NCI-H2196 treated with DMSO at 0.1 percent for 48 hours (cell line): ENCODE results near the gene PLPP7.
A peak's percentile ranks its signal among the peaks of the same experiment; 100 is the strongest.
"Not testable (repeated sequence)": the region's sequence is repeated elsewhere in the genome, so short reads cannot be mapped to it uniquely, and the experiment has no call there.

Source experiments
- DNase-seq: peaks from one replicate; lab custom pipeline; 2025; ENCODE audit not compliant: unreplicated experiment; lab: John Stamatoyannopoulos, UW

Gene PLPP7

GRCh38 chr9:131330814-131331600, 41.5 kb downstream of the PLPP7 start:
- DNase-seq: no peak

DNA sequence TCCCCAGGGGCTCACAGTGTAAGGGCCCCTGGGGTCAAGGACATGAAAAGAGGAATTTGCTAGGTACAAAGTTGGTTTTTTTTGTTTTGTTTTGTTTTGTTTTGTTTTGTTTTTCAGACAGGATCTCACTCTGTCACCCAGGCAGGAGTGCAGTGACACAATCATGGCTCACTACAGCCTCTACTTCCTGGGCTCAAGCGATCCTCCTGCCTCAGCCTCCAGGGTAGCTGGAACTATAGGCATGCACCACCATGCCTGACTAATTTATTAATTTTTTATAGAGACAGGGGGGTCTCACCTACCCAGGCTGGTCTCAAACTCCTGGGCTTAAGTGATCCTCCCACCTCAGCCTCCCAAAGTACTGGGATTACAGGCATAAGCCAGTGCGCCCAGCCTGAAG, 42.5 kb downstream of the PLPP7 start:
- DNase-seq: not testable (repeated sequence)

GRCh38 chr9:131333771-131334628, 44.5 kb downstream of the PLPP7 start:
- DNase-seq: no peak

DNA sequence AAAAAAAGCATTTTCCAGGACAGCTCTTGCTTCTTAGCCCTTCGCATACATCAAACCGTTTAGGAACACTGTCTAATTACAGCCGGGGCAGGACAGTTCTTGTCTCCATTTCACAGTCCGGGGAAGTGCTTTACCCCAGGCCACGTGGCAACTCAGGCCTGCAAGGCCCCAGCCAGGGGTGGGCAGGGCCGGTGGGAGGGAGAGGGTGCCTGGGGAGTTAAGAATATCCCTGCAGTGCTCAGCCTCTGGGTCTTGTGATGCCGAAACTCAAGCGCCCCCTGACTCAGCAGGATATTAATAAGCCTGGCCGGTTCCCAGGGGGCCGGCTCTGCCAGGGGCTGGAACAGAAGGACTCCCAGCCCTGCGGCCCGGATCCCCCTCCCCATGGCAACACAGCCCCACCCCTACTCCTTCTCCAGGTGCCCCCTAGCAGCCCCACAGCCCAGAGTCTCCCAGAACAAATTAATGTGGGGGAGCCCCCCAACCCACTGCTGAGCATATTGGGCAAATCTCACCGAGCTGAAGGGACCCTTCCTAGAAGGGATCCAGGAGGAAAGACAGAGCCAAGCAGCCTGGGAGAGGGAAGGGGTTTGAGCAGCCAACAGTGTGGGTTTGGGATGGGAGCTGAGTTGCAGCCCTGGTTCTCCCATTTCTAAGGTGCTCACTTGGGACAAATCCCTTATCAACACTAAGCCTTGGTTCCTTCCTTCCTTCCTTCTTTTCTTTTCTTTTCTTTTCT, 45.3 kb downstream of the PLPP7 start:
- DNase-seq: no peak

DNA sequence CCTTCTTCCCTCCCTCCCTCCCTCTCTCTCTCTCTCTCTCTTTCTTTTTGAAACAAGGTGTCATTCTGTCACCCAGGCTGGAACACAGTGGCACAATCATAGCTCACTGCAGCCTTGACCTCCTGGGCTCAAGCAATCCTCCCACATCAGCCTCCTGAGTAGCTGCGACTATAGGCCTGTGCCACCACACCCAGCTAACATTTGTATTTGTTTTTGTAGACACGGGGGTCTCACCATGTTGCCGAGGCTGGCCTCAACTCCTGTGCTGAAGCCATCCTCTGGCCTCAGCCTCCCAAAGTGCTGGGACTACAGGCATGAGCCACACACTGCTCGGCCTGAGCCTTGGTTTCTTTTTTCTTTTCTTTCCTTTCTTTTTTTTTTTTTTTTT, 45.8 kb downstream of the PLPP7 start:
- DNase-seq: no peak

DNA sequence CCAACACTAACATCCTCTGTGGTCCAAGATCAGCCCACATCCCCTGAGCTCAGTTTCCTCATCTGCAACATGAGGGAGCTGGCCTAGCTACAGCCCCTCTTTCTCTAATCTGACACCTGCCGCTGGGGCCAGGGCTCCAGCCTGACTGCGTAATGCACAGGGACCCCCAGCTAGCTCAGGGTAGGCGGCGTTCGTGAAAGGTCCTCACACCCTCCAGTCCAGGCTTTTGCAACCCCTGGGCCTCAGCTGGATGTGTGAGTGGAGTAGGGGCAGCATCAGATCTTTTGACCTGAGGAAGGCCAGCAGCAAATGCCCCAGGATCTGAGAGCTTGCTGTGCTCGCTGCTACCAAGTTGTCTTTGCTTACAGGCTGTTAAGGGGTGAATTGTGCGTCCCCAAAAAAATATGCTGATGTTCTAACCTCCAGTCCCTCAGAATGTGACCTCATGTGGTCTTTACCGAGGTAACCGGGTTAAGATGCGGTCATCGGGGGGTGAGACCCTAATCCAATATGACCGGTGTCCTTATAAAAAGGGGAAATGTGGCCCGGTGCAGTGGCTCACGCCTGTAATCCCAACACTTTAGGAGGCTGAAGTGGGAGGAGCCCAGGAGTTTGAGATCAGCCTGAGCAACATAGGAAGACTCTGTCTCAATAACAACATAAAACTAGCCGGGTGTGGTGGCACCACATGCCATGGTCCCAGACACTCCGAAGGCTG, 47.8 kb downstream of the PLPP7 start:
- no peak for DNase-seq

GRCh38 chr9:131339212-131339611, 49.7 kb downstream of the PLPP7 start:
- DNase-seq: not testable (repeated sequence)

DNA sequence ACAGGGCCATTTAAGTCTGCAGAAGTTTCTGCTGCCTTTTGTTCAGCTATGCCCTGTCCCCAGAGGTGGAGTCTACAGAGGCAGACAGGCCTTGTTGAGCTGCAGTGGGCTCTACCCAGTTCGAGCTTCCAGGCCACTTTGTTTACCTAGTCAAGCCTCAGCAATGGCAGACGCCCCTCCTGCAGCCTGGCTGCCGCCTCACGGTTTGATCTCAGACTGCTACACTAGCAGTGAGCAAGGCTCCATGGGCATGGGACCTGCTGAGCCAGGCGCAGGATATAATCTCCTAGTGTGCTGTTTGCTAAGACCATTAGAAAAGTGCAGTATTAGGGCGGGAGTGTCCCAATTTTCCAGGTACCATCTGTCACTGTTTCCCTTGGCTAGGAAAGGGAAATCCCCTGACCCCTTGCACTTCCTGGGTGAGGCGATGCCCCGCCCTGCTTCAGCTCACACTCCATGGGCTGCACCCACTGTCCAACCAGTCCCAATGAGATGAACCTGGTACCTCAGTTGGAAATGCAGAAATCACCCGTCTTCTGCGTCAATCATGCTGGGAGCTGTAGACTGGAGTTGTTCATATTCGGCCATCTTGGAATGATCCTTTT, 55.5 kb downstream of the PLPP7 start:
- not testable (repeated sequence) for DNase-seq

DNA sequence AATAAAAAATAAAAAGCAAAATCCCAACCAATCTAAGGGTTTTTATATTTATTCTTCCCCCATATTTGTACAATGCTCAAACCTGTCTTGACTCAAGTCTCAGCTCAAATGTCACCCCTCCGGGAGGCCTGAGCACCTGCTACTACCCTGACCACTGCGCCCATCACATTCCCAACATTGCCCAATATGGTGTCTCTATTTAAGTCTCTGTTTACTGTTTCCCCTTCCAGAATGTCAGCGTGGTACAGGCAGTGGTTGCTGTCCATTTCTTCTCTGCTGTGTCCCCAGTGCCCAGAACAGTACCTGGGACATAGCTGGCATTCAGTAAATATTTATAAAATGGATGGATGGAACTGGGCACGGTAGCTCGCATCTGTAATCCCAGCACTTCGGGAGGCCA, 57.0 kb downstream of the PLPP7 start:
- DNase-seq: no peak

DNA sequence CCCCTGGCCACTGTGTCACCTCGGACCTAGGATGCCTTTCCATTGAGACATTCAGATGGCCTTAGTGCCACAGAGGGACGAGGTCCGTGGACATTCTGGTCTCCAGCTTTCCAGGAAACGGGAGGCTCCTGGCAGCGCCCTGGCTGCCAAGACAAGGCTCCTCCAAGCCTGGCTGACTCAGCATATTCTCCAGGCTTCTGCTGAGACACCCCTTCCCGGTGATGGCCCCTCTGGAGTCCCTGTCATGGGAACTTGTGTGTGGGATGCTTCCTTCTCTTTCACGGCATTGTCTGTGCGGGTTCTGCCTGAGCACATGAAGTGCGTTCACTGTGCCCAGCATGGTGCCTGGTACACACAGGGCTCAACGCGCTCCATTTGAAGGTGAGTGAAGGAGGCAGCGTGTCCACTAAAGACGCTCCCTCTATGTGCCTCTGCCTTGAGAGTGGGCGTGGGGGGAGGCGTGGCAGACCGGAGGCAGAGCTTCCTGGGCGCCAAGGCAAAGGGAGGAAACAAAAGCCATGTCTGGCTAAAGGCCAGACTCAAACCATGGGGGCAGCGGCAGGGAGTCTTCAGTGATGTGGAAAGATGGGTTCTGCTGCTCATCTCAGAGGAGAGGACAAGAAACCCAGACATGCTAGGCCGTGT, 58.0 kb downstream of the PLPP7 start:
- no peak for DNase-seq

DNA sequence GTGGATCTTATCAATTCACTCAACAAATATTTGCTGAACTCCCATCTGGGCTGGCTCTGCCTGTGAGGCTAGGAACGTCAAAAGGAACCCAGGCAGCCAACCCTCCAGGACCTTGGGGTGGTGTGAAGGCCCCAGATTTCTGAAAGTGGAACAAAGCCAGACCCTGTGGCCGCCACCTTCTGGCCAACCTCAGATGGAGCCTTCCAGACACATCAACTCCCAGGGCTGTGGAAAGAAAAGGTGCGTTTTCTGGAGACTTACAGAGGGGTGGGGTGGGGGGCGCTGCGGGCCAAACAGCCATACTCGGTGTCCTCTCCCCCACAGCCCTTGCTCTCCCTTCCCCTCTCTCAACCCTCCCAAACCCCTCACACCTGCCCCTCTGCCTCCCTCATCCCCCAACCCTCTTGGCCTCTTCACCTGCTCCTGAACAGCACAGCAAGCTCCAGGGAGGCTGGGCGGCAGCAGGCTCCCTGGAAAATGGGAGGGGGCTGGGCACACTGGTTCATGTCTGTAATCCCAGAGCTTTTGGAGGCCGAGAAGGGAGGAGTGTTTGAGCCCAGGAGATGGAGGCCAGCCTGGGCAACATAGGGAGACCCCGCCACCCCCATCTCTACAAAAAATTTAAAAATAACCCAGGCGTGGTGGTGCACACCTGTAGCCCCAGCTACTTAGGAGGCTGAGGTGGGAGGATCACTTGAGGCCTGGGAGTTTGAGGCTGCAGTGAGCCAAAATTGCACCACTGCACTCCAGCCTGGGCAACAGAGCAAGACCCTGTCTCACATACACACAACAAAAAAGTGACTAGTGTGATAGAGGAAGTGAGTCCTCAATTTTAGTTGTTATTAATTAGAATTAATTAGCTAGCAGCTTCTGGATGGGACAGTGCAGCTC, 59.4 kb downstream of the PLPP7 start:
- DNase-seq: no peak

DNA sequence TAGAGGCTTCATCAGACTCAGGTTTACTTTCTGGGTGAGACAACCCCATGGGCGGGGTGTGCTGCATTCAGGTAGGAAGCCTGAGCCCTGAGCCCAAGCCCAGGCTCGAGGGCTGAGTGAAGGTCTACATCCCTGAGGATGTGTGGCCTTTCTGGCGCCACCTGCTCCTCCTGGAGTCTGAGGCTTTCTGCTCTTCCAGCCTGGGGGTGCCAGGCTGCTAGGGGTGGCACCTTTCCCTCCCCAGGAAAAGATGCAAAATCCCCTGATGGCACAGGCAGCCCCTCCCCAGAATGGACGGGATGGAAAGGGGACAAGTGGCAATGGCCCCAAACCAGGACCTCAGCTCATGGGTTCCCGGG, 60.0 kb downstream of the PLPP7 start:
- DNase-seq: no peak

DNA sequence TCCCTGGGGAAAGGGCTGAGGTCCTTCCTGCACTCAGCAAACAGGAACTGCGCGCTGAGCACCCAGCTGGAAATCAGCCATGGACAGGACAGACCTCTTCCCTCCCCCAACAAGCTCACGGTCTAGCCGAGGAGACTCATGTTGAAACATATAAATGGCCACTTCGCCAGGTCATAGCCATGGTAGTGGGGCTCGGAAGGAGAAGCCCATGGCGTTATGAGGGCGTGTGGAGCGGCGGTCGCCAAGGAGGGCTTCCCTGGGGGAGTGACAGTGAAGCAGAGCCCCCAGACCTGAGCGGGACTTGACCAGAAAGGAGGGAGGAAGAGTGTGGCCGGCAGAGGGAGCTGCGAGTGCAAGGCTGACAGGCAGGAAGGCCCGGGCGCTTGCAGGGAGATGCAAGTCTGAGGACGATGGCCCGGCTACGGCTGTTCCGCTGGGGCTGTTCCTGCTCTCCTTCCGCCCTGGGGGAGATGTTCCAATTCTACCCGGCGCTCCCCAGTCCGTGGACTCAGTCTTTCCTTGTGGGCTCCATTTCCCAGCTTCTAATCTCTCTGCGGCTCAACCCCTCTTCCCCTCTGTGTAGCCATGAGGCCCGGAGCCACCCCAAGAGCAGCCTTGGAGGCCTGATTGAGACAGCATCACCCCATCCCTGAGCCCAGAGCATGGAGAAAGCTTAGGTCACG, 60.5 kb downstream of the PLPP7 start:
- DNase-seq: peak; percentile 90

DNA sequence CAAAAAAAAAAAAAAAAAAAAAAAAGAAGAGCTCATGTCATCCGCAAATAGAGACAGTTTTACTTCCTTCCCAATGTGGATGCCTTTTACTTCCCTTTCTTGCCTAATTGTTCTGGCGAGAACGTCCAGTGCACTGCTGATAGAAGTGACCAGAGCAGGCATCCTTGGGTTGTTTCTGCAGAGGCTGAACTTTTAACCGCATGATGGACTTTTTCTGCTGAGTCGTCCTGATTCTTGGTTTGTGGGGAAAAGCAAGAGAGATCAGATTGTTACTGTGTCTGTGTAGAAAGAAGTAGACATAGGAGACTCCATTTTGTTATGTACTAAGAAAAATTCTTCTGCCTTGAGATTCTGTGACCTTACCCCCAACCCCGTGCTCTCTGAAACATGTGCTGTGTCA, 67.0 kb downstream of the PLPP7 start:
- not testable (repeated sequence) for DNase-seq

GRCh38 chr9:131358556-131358955, 69.0 kb downstream of the PLPP7 start:
- no peak for DNase-seq
